AG10803 (cell line): ENCODE results near the gene GPC5.

Experiments
- DNase-seq: peaks from one replicate; pipeline ENCODE4 v3.0.0; 2010; ENCODE audit warnings: low read depth
- H3K4me3 ChIP-seq: 2 replicates; pipeline ENCODE4 v1.5.1; 2011; ENCODE audit warnings: mild to moderate bottlenecking, low read length, control low read depth
- CTCF ChIP-seq: conservative IDR thresholded peaks from 2 replicates; pipeline ENCODE4 v1.5.1; 2011; ENCODE audit warnings: mild to moderate bottlenecking, low read length, control low read depth, inconsistent platforms

GPC5 gene

GRCh38 chr13:92412996-92413395 is 1014.6 kb downstream of the GPC5 start:
- H3K4me3 ChIP-seq = no peak overlapping the region
- no peak for DNase-seq
- no peak for TF ChIP-seq CTCF

- no peak overlapping the region for H3K4me3 ChIP-seq
- TF ChIP-seq CTCF = no peak
- no peak for DNase-seq
These were observed 1015.0 kb downstream of the GPC5 start for GRCh38 chr13:92413452-92413851.

- H3K4me3 ChIP-seq = no peak overlapping the region
- DNase-seq = no peak
- no peak for TF ChIP-seq CTCF
These were observed 1016.4 kb downstream of the GPC5 start for GRCh38 chr13:92414851-92415250.

- no peak overlapping the region for H3K4me3 ChIP-seq
- no peak for TF ChIP-seq CTCF
- no peak for DNase-seq
These were observed 1017.4 kb downstream of the GPC5 start for GRCh38 chr13:92415781-92416180.

- DNase-seq = no peak
- no peak overlapping the region for H3K4me3 ChIP-seq
- no peak for TF ChIP-seq CTCF
These were observed 1020.5 kb downstream of the GPC5 start for GRCh38 chr13:92418818-92419412.

GRCh38 chr13:92429231-92429630 is 1030.8 kb downstream of the GPC5 start:
- DNase-seq = no peak
- no peak for TF ChIP-seq CTCF
- no peak overlapping the region for H3K4me3 ChIP-seq

GRCh38 chr13:92433386-92433785 is 1035.0 kb downstream of the GPC5 start:
- no peak for TF ChIP-seq CTCF
- no peak for DNase-seq
- H3K4me3 ChIP-seq = no peak overlapping the region
